ENCODE data around the gene PLOD3. TPM values are rescaled to one million over a fixed set of nuclear protein-coding genes. Genes with fewer than 3 reads are reported as not detected.

The PLOD3 gene
- total and polyA plus RNA-seq, 4 donors = 38.9 to 104 (median 58.2) TPM

- Histone ChIP-seq H3K27ac (ENCODE audit: low read depth in 1 of 2, low read length in 1 of 2) (no peak overlapping the region), H3K4me3 (no peak overlapping the region), H3K27me3 (ENCODE audit: control insufficient read depth in 3 of 3, insufficient read depth in 3 of 3, low read length in 2 of 3) (no peaks in the 10 kb centered on the region), H3K9me3 (ENCODE audit: control insufficient read depth in 4 of 4, insufficient read depth in 3 of 4, low read length in 3 of 4) (no peaks in the 10 kb centered on the region), H3K4me1 (ENCODE audit: control insufficient read depth in 5 of 5, insufficient read depth in 5 of 5, low read length in 5 of 5) (no peaks in the 10 kb centered on the region), H3K36me3 (ENCODE audit: control insufficient read depth in 4 of 4, insufficient read depth in 4 of 4, low read length in 4 of 4) (peaks cover 10 to 63% (median 12%) of the 10 kb centered on the region in 4 donors), H3K9ac (ENCODE audit: insufficient read depth in 1 of 2, low read length in 2 of 2) (no peak overlapping the region)
- 95 to 97% methylated on average over 19 of the region's 19 CpGs for WGBS, 2 donors
- ATAC-seq (ENCODE audit: insufficient read depth, low FRiP score) (no peak), DNase-seq (no peak)
- no peak for TF ChIP-seq CTCF (IDR thresholded peaks at IDR 0.05; ENCODE audit: control extremely low read depth, extremely low read depth)
These were observed 7.2 kb downstream of the PLOD3 start for GRCh38 chr7:101210143-101210542.

- Histone ChIP-seq H3K4me1 (ENCODE audit: control insufficient read depth in 5 of 5, insufficient read depth in 5 of 5, low read length in 5 of 5) (no peaks in the 10 kb centered on the region), H3K27me3 (ENCODE audit: control insufficient read depth in 3 of 3, insufficient read depth in 3 of 3, low read length in 2 of 3) (peaks cover 0 to under 1% (median 0%) of the 10 kb centered on the region in 3 donors), H3K4me3 (no peak overlapping the region), H3K9ac (ENCODE audit: insufficient read depth in 1 of 2, low read length in 2 of 2) (no peak overlapping the region), H3K9me3 (ENCODE audit: control insufficient read depth in 4 of 4, insufficient read depth in 3 of 4, low read length in 3 of 4) (no peaks in the 10 kb centered on the region), H3K27ac (ENCODE audit: low read depth in 1 of 2, low read length in 1 of 2) (no peak overlapping the region), H3K36me3 (ENCODE audit: control insufficient read depth in 4 of 4, insufficient read depth in 4 of 4, low read length in 4 of 4) (peaks cover 8 to 59% (median 12%) of the 10 kb centered on the region in 4 donors)
- DNase-seq = no peak
- no peak for TF ChIP-seq CTCF (IDR thresholded peaks at IDR 0.05; ENCODE audit: control extremely low read depth, extremely low read depth)
- no peak for ATAC-seq (ENCODE audit: insufficient read depth, low FRiP score)
- 90 to 94% methylated on average over 14 of the region's 14 CpGs for WGBS, 2 donors
These were observed 8.6 kb downstream of the PLOD3 start for GRCh38 chr7:101208794-101209193.

- Histone ChIP-seq H3K4me3 (no peak overlapping the region), H3K4me1 (ENCODE audit: control insufficient read depth in 5 of 5, insufficient read depth in 5 of 5, low read length in 5 of 5) (no peaks in the 10 kb centered on the region), H3K27ac (ENCODE audit: low read depth in 1 of 2, low read length in 1 of 2) (no peak overlapping the region), H3K9me3 (ENCODE audit: control insufficient read depth in 4 of 4, insufficient read depth in 3 of 4, low read length in 3 of 4) (no peaks in the 10 kb centered on the region), H3K9ac (ENCODE audit: insufficient read depth in 1 of 2, low read length in 2 of 2) (no peak overlapping the region), H3K36me3 (ENCODE audit: control insufficient read depth in 4 of 4, insufficient read depth in 4 of 4, low read length in 4 of 4) (peaks cover 8 to 53% (median 12%) of the 10 kb centered on the region in 4 donors), H3K27me3 (ENCODE audit: control insufficient read depth in 3 of 3, insufficient read depth in 3 of 3, low read length in 2 of 3) (peaks cover 2 to 14% (median 8%) of the 10 kb centered on the region in 3 donors)
- ATAC-seq (ENCODE audit: insufficient read depth, low FRiP score) (no peak), DNase-seq (no peak)
- 93 to 94% methylated on average over 15 to 17 of the region's 17 CpGs for WGBS, 2 donors
- no peak for TF ChIP-seq CTCF (IDR thresholded peaks at IDR 0.05; ENCODE audit: control extremely low read depth, extremely low read depth)
These were observed 9.9 kb downstream of the PLOD3 start for GRCh38 chr7:101207459-101207858.

- WGBS, 2 donors = 88 to 90% methylated on average over 17 to 19 of the region's 19 CpGs
- H3K9me3 ChIP-seq (ENCODE audit: control insufficient read depth in 4 of 4, insufficient read depth in 3 of 4, low read length in 3 of 4) = peaks cover 0 to 2% (median 0%) of the 10 kb centered on the region in 4 donors
- peaks cover 8 to 45% (median 12%) of the 10 kb centered on the region in 4 donors for H3K36me3 ChIP-seq (ENCODE audit: control insufficient read depth in 4 of 4, insufficient read depth in 4 of 4, low read length in 4 of 4)
- peaks cover 3 to 22% (median 9%) of the 10 kb centered on the region in 3 donors for H3K27me3 ChIP-seq (ENCODE audit: control insufficient read depth in 3 of 3, insufficient read depth in 3 of 3, low read length in 2 of 3)
- H3K9ac ChIP-seq (ENCODE audit: insufficient read depth in 1 of 2, low read length in 2 of 2) = no peak overlapping the region
- ATAC-seq (ENCODE audit: insufficient read depth, low FRiP score) (no peak), DNase-seq (no peak)
- no peak overlapping the region for H3K4me3 ChIP-seq
- H3K27ac ChIP-seq (ENCODE audit: low read depth in 1 of 2, low read length in 1 of 2) = no peak overlapping the region
- no peak for TF ChIP-seq CTCF (IDR thresholded peaks at IDR 0.05; ENCODE audit: control extremely low read depth, extremely low read depth)
- H3K4me1 ChIP-seq (ENCODE audit: control insufficient read depth in 5 of 5, insufficient read depth in 5 of 5, low read length in 5 of 5) = peaks cover 0 to 3% (median 0%) of the 10 kb centered on the region in 5 donors
These were observed 10.7 kb downstream of the PLOD3 start for GRCh38 chr7:101206665-101207042.

All from lung (tissue), 12 donors.